Measurements from ENCODE around the gene INVS.

The INVS gene

GRCh38 chr9:100308965-100309564, 210.0 kb downstream of the INVS start:
- in situ Hi-C loops (cut with HindIII; ENCODE audit: low sequenced_read_pairs), result no loop called here

GRCh38 chr9:100309992-100310391, 210.9 kb downstream of the INVS start:
- in situ Hi-C loops (cut with HindIII; ENCODE audit: low sequenced_read_pairs), result no loop called here

- in situ Hi-C loops (cut with HindIII; ENCODE audit: low sequenced_read_pairs), result no loop called here
These were observed 216.5 kb downstream of the INVS start for GRCh38 chr9:100315561-100315960.

- in situ Hi-C loops (cut with HindIII; ENCODE audit: low sequenced_read_pairs), result no loop called here
These were observed 218.7 kb downstream of the INVS start for GRCh38 chr9:100317706-100318105.

- in situ Hi-C loops (cut with HindIII; ENCODE audit: low sequenced_read_pairs), result no loop called here
These were observed 224.0 kb downstream of the INVS start for GRCh38 chr9:100322954-100323536.

GRCh38 chr9:100324594-100325200, 225.7 kb downstream of the INVS start:
- in situ Hi-C loops (cut with HindIII; ENCODE audit: low sequenced_read_pairs), result loop anchor here (25.0 kb wide), 1 partner anchor 263 kb away; the partner anchor contains the start of gene CAVIN4

GRCh38 chr9:100338736-100339135, 239.7 kb downstream of the INVS start:
- in situ Hi-C loops (cut with HindIII; ENCODE audit: low sequenced_read_pairs), result loop anchor here (25.0 kb wide), 1 partner anchor 249 kb away; the partner anchor contains the start of gene CAVIN4

- in situ Hi-C loops (cut with HindIII; ENCODE audit: low sequenced_read_pairs), result loop anchor here (25.0 kb wide), 1 partner anchor 247 kb away; the partner anchor contains the start of gene CAVIN4
These were observed 241.2 kb downstream of the INVS start for GRCh38 chr9:100340224-100340623.

- in situ Hi-C loops (cut with HindIII; ENCODE audit: low sequenced_read_pairs), result loop anchor here (25.0 kb wide), 1 partner anchor 245 kb away; the partner anchor contains the start of gene CAVIN4
These were observed 242.8 kb downstream of the INVS start for GRCh38 chr9:100341889-100342288.

GRCh38 chr9:100346836-100347235, 247.8 kb downstream of the INVS start:
- in situ Hi-C loops (cut with HindIII; ENCODE audit: low sequenced_read_pairs), result loop anchor here (25.0 kb wide), 1 partner anchor 240 kb away; the partner anchor contains the start of gene CAVIN4

GRCh38 chr9:100350188-100350587, 251.1 kb downstream of the INVS start:
- in situ Hi-C loops (cut with HindIII; ENCODE audit: low sequenced_read_pairs), result no loop called here

Measured in endothelial cell of hepatic sinusoid (primary cell).